HFF-Myc (cell line): ENCODE measurements around the gene HOXD10.
A peak's percentile ranks its signal among the peaks of the same experiment; 100 is the strongest.

Source experiments
- DNase-seq: peaks from one replicate; pipeline ENCODE4 v3.0.0-alpha.2; 2011; ENCODE audit warnings: low read depth; ENCODE audit errors: extremely low read depth
- H3K4me3 ChIP-seq: replicated peaks from 2 replicates; pipeline ENCODE4 v1.5.1; 2011; ENCODE audit warnings: low read depth, mild to moderate bottlenecking, control low read depth, low read length
- CTCF ChIP-seq: IDR thresholded peaks from 2 replicates; pipeline ENCODE4 v1.5.1; 2012; ENCODE audit warnings: mild to moderate bottlenecking, low read depth, low read length, control low read depth; ENCODE audit errors: missing control alignments

HOXD10 gene

GRCh38 chr2:176096986-176097819 is 19.4 kb upstream of the HOXD10 start:
- peak; percentile 45 for DNase-seq
- TF ChIP-seq CTCF, result peak; percentile 87
- peak overlapping the region; percentile 39 for H3K4me3 ChIP-seq

- H3K4me3 ChIP-seq, result peak overlapping the region; percentile 39
- no peak for DNase-seq
- TF ChIP-seq CTCF, result no peak
Observed at GRCh38 chr2:176097820-176098365, 18.7 kb upstream of the HOXD10 start.

- DNase-seq, result no peak
- no peak for TF ChIP-seq CTCF
- no peak overlapping the region; the same call in 1 of the 2 replicates for H3K4me3 ChIP-seq
Observed at GRCh38 chr2:176098366-176099158, 18.0 kb upstream of the HOXD10 start.

- TF ChIP-seq CTCF, result no peak
- H3K4me3 ChIP-seq, result no peak overlapping the region
- no peak for DNase-seq
Observed at GRCh38 chr2:176099159-176099727, 17.3 kb upstream of the HOXD10 start.

GRCh38 chr2:176099728-176100546 is 16.6 kb upstream of the HOXD10 start, which contains the start of gene HOXD12:
HOXD12 (plus strand) TSS chr2:176099795; CDS start chr2:176099802, 7 bp downstream.
- TF ChIP-seq CTCF, result no peak
- no peak within 1 kb of the TSS for H3K4me3 ChIP-seq
- DNase-seq, result no peak

GRCh38 chr2:176100547-176101140 is 15.9 kb upstream of the HOXD10 start:
- no peak overlapping the region for H3K4me3 ChIP-seq
- DNase-seq, result no peak
- TF ChIP-seq CTCF, result no peak
